G401.6 (cell line): ENCODE data around the gene KIF2B.
"Not testable (repeated sequence)": the region's sequence is repeated elsewhere in the genome, so short reads cannot be mapped to it uniquely, and the experiment has no call there.

Experiments
- FAIRE-seq: peaks from 2 replicates; lab custom pipeline; 2012; peaks lifted over from hg19 to GRCh38; lab: Jason Lieb, UNC

KIF2B gene, protein sequence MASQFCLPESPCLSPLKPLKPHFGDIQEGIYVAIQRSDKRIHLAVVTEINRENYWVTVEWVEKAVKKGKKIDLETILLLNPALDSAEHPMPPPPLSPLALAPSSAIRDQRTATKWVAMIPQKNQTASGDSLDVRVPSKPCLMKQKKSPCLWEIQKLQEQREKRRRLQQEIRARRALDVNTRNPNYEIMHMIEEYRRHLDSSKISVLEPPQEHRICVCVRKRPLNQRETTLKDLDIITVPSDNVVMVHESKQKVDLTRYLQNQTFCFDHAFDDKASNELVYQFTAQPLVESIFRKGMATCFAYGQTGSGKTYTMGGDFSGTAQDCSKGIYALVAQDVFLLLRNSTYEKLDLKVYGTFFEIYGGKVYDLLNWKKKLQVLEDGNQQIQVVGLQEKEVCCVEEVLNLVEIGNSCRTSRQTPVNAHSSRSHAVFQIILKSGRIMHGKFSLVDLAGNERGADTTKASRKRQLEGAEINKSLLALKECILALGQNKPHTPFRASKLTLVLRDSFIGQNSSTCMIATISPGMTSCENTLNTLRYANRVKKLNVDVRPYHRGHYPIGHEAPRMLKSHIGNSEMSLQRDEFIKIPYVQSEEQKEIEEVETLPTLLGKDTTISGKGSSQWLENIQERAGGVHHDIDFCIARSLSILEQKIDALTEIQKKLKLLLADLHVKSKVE

DNA sequence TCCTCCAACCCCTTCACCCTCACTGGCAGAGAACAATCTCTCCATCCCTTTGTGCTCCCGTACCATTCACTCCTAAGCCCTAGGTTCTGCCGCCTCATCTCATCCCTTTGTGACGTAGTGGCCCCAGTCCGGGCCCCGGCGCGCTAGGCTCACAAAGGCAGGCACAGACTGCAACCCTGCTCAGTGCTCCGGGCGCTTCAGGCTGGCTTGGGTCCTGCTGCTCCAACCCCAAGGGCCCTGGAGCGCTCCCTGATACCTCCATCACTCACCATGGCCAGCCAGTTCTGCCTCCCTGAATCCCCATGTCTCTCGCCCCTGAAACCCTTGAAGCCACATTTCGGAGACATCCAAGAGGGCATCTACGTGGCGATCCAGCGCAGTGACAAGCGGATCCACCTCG lies at the start of gene KIF2B:
TSS of gene KIF2B (plus strand) at position 164 of the 400 bp plus-strand sequence. CDS start at position 271, 107 bp downstream.
- FAIRE-seq = no peak

DNA sequence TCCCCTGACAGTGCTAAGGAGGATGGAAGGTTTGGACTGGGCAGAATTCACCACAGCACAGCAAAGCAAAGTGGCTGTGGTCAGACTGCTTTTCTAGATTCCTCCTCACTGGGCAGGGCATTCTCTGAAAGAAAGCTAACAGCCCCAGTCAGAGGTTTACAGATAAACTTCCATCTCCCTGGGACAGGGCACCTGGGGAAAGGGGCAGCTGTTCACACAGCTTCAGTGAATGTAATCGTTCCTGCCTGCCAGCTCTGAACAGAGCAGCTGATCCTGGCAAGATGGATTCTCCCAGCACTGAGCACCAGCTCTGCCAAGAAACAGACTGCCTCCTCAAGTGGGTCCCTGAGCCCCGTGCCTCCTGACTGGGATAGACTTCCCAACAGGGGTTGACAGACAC lies 42.4 kb upstream of the KIF2B start:
- FAIRE-seq = no peak

DNA sequence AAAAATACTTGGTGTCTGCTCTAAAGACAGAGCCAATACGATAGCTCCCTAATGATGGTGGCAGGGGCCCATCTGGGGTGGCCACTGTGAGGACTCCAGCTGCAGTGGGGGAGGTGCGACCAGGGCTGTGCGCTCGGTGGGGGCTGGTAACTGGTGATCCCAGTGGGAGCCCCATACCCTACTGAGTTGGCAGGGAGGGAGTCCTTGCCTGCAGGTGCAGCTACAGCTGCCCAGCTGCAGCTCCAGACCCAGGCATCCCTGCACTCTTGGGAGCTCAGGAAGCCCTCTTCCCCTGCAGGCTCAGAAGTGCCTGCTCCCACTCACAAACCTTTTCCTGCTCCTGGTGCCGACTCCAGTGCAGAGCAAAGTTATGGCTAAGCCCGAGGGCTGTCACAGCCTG lies 31.2 kb upstream of the KIF2B start:
- FAIRE-seq = no peak

DNA sequence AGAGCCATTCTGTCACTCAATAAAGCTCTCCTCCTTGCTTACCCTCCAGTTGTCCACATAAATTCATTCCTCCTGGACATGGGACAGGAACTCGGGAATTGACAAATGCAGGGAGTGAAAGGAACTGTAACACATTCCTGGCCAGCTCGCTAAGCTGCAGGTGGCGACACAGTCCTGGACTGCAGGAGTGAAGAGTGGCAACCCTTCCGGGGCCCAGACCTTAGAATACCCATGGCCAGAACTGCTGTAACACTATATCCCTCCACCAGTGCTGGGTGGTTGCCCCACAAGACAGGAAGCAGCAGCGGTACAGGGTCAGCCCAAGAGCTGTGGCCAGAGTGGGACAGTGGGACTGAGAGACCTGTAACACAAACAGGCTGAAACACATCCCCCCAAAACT lies 30.3 kb upstream of the KIF2B start:
- FAIRE-seq = no peak

DNA sequence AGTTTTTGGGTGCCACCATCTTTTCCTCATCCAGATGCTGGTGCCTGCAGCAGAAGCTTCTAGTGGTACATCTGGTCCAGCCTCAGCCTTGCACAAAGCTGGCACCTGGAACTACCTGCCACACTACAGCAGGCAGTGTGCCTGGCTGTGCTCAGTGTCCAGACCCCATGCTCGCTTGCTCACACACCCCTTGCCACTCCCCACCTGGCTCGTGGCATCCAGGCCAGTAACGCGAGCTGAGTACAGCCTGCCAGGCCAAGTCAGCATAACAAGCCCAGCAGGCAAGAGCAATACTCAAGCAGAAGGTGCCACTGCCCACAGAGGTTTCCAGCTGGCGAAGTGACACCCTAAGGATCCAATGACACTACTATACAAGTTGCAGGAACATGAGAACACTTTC lies 29.7 kb upstream of the KIF2B start:
- FAIRE-seq = no peak

DNA sequence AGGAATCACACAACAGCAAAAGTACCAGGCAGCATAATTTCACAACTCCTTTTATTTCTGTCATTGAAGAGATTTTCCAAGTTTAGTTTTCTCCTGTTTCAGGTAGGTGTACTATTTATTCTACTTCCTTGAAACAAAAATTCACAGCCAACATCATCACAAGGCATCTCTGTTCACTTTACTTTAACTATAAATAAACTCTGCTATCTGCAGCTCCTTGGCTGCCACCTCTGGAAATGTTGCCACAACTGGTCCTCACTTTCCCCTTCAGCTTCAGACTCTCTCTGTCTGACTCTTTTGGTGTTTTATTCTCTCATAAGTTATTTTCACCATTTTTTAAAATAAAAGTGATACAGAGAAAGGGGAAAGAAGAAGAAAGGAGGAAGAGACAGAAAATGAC lies 27.9 kb upstream of the KIF2B start:
- no peak for FAIRE-seq

DNA sequence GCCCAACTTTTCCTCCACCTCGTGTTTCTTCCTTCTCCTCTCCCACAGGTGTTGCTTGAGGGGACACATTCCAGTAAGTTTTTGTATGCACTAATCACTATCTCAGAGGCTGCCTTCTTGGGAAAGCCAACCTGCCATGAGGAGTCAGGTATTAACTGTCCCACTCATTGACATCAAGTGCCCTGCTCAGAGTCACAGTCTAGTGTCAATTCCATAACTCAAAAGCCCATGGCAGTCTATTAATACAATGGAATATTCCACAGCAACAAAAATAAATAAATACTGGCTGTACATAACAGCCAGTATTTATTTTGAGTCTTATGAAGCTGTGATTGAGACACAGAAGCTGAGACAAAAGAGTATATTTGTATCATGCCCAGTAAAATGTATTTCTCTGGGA lies 26.1 kb upstream of the KIF2B start:
- no peak for FAIRE-seq

DNA sequence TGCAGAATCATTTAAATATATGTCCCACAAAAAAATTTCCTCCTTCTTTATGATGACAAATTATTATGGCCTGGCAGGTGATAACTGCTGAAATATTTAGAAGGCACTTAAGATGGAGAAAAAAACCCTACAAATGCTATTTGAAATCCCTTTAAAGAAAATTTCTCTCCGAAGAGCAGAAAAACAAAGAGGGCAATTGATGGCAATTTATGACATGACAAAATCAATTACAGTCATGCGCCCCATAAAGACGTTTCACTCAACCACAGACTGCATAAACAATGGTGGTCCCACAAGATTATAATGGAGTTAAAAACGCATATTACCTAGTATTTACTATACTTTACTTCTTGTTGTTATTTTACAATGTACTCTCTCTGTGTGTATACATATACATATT lies 25.2 kb upstream of the KIF2B start:
- FAIRE-seq = no peak

DNA sequence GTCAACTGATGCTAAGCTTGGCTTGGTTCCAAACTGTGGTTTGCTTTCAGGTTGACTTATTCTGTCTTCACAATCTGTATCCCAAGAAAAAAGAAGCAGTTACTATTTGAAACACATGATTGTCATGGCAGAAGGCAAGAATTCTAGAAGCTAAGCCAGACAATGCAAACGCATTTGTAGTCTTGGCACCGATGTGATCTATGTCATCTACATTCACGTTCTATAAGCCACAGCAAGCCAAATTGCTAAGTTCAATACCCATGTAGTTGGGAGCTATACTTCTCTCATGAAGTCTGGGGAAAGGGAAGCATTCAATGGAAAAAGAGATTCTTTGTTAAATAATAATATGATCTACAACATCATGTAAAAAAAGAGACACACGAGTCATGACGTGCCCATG lies 18.3 kb upstream of the KIF2B start:
- FAIRE-seq = no peak

DNA sequence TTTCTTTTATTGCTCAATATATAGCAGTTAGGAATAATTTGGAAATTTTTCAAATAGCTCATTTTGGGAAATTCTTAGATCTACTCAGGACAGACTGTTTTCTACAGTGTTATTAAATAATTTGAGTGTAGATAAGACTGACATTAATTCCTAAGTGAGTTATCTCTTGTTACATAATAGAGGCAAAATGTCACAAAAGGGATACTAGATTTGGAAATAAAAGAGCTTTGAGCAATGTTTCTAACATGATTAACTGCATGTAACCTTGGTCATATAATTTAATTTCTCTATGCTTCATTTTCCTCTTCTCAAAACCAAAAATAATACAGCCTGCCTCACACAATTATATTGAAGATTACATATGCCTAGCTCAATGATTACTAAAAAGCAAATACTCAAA lies 16.3 kb upstream of the KIF2B start:
- FAIRE-seq = no peak

DNA sequence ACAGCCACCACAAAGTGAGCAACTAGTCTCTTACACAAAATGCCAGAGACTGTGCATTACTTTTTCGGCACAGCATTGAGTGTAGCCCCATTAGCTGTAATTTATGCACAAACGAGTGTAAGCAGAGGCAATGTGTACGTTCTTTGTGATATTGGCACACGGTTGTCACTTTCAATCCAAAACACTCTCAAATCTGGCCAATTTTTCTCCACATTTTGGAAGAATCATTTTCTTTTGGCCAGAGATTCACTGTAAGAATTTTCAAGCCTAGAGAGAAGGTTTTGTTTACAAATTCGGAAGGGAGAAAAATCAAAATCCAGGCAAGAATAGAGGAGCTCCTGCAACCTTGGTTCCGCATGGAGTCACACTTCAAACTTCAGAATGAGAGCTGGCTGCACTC lies 15.4 kb upstream of the KIF2B start:
- no peak for FAIRE-seq

DNA sequence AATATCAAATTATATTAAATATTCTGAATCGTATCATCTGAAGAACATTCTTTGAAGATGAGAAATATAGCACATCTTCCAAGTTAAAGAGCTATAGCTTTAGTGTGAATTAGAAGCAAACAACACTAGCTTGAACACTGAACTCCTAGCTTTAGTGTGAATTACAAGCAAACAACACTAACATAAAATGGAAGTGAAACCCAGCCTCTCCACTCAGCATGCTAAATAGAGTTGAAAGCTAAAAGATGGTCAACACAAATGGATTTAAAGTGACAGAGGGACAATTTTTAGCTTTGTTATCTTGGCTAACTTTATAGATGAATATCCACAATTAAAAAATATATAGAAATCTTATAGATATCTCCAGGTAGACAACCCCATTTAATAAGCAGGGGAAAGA lies 4.5 kb upstream of the KIF2B start:
- FAIRE-seq = no peak

DNA sequence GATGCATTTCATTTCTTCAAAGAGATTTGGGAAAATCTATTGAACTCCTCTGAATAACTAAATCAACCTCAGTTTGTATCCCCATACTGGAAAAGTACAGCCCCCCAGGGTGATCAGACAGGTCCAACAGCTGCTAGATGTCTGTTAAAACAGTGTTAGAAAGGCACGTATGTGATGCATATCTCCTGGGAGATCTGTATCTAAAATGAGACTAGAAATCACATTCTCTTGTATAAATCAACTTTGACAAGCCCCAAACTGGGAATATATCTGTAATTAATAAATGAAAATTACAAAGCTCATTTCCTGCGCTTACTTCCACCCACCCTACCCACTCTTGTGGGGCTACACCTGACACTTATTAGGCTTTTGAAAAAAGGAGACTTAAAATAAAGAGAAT lies 3.8 kb upstream of the KIF2B start:
- FAIRE-seq = no peak

DNA sequence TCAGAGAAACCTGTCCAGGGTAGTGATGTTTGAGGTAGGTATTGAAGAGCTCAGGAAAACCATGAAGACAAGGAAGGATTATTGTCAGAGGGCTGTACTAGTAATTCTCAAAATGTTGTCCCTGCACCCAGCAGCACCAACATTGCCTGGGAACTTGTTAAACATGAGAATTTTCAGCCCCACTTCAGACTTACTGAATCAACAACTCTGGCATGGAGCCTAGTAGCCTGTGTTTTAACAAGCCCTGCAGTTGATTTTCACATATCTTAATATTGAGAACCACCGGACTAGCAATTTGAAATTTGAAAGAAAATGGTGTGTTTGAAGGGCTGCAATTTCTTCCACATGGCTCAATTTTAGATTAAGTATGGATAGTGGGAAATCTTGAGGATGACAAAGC lies 2.8 kb upstream of the KIF2B start:
- FAIRE-seq = no peak

DNA sequence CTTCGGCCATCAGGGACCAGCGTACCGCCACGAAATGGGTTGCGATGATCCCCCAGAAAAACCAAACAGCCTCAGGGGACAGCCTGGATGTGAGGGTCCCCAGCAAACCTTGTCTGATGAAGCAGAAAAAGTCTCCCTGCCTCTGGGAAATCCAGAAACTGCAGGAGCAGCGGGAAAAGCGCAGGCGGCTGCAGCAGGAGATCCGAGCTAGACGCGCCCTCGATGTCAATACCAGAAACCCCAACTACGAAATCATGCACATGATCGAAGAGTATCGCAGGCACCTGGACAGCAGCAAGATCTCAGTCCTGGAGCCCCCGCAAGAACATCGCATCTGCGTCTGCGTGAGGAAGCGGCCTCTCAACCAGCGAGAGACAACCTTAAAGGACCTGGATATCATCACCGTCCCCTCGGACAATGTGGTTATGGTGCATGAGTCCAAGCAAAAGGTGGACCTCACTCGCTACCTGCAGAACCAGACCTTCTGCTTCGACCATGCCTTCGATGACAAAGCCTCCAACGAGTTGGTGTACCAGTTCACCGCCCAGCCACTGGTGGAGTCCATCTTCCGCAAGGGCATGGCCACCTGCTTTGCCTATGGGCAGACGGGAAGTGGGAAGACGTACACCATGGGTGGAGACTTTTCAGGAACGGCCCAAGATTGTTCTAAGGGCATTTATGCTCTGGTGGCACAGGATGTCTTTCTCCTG lies 769 bp downstream of the KIF2B start:
- no peak for FAIRE-seq

DNA sequence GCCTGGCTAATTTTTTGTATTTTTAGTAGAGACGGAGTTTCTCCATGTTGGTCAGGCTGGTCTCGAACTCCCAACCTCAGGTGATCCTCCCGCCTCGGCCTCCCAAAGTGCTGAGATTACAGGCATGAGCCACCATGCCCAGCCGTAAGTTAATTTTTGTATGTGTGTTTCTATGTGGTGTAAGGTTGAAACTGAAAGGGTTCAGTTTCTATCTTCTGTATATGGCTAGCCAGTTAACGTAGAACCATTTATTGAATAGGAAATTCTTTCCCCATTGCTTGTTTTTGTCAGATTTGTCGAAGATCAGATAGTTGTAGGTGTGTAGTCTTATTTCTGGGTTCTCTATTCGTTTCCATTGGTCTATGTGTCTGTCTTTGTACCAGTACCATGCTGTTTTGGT lies 12.0 kb downstream of the KIF2B start:
- FAIRE-seq = not testable (repeated sequence)

DNA sequence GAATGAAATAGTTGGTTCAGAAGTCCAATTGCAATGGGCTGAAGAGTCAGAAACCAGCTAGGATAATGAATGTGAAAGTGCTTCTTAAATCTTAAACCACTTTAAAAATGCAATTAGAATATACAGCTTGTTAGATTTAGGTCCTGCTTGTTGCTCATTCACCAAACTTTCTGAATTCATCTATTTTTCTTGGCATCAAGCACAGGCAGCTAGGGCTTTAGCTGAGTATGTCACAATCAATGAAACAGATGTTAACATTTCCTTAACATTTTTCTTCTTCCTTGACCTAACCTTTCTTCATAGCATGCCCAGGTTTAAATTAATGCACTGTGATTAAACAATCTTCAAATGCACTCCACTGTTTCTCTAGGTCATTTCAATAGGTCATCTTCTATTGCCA lies 14.4 kb downstream of the KIF2B start:
- no peak for FAIRE-seq

DNA sequence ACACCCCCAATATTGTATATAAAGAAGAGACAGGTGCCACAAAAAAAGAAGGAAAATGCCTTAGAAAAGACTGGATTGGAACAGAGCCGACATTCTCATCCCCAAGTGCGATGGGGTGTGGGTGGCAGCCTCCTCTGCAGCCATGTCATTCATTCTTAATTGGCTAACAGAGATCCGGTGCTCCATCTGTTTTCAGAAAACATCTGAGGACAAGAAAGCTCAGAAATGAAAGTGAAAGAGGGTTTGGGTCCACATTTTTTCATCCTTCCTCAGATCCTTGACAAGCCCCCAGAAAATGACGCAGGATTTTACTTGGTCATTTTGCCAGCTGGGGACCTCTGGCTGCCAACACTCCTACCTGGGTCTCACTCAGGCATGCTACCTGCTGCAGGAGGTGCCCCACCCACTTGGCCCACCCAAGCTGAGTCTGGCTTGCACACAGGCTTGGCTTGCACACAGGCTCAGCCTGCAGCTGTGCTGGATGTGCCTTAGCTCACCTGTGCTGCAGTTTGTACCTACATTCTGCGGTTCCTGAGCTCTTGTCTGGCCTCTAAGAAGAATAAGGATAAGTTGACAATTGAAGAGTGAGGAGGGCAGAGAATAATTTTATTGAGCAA lies 21.9 kb downstream of the KIF2B start:
- FAIRE-seq = no peak

DNA sequence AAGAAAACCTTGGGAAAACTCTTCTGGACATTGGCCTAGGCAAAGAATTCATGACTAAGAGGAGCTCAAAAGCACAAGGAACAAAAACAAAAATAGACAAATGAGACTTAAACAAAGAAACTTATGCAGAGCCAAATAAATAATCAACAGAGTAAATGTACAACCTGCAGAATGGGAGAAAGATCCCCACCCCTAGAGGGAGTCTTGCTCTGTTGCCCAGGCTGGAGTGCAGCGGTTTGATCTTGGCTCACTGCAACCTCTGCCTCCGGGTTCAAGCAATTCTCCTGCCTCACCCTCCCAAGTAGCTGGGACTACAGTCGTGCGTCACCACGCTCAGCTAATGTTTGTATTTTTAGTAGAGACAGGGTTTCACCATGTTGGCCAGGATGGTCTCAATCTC lies 48.4 kb downstream of the KIF2B start:
- FAIRE-seq = not testable (repeated sequence)
